PFSK-1 (cell line): Measurements from ENCODE around the gene EHBP1L1.
A peak's percentile ranks its signal among the peaks of the same experiment; 100 is the strongest.

Experiments
- POLR2AphosphoS5 ChIP-seq: IDR thresholded peaks from 2 replicates; pipeline ENCODE4 v1.6.1; 2012; ENCODE audit warnings: low read depth, mild to moderate bottlenecking, control low read depth, low read length, moderate library complexity
- REST ChIP-seq, 2 experiments: IDR thresholded peaks; 2 replicates each; pipeline versions ENCODE4 v1.6.1 to v1.8.0; 2011 to 2012; ENCODE audit warnings: low read depth in 2 of 2, low read length in 2 of 2, control low read depth in 1 of 2, inconsistent platforms in 1 of 2, mild to moderate bottlenecking in 1 of 2, moderate library complexity in 1 of 2; ENCODE audit not compliant: insufficient read depth in 1 of 2
- SIN3A ChIP-seq: IDR thresholded peaks from 2 replicates; pipeline ENCODE4 v1.6.1; 2012; ENCODE audit warnings: mild to moderate bottlenecking, low read length, moderate library complexity, borderline replicate concordance; ENCODE audit not compliant: insufficient read depth
- TAF1 ChIP-seq: IDR thresholded peaks from 2 replicates; pipeline ENCODE4 v1.6.1; 2012; ENCODE audit warnings: low read length, control low read depth, borderline replicate concordance; ENCODE audit not compliant: insufficient read depth

DNA sequence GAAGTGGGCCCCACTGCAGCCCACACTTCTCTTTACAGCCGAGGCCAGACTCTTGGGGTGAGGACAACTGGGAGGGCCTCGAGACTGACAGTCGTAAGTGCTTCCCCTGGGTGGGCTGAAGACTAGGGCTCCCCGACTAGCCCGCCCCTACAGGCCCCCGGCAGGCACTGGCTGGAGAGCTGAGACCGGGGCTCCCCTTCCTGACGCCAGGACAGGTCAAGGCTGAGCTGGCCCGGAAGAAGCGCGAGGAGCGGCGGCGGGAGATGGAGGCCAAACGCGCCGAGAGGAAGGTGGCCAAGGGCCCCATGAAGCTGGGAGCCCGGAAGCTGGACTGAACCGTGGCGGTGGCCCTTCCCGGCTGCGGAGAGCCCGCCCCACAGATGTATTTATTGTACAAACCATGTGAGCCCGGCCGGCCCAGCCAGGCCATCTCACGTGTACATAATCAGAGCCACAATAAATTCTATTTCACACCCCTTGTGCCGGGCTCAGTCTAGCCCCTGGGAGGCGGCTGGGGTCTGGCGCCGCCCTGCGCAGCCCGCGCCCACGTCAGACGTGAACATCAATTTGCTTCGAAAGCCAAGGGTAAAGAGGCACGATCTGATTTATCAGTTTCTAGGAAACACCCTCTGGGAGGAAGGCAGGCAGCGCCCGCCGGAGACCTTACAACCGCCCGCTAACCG is 37.5 kb upstream of the EHBP1L1 start:
- TF ChIP-seq TAF1 (no peak), POLR2AphosphoS5 (peak; percentile 59; the same call in 1 of the 2 replicates), REST (IDR thresholded peaks at IDR 0.05; ENCODE audit: insufficient read depth in 1 of 2, low read depth in 2 of 2, low read length in 2 of 2) (no peak), SIN3A (no peak)
